ENCODE measurements around the gene KLK12.

Gene KLK12

GRCh38 chr19:51034704-51035103, at the start of gene KLK12:
KLK12 (minus strand) TSS chr19:51035002; CDS start chr19:51034621, 381 bp downstream.
- DNase-seq = no peak

DNA sequence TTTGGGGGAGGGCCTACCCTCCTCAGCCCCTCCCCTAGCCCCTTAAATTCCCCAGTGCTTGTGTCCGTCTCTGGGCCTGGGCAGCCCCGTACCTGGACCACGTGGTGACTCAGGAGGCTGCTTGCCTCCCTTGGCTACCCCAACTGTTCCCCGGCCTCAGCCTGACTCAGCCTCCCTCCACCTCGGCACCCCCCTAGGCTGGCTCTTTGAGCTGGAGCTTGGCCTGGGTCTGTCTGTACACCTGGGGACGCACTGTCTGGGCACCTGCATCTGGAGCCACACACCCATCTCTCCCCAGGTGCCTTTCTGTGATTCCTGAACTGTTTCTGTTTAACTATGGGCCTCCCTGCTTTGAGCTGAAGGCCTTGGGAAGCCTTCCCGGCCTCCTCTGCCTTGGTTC, 49.7 kb upstream of the KLK12 start:
- no peak for DNase-seq

GRCh38 chr19:51083783-51084182, 49.0 kb upstream of the KLK12 start:
- no peak for DNase-seq

- no peak for DNase-seq
These were observed 48.4 kb upstream of the KLK12 start for GRCh38 chr19:51083181-51083580.

GRCh38 chr19:51082611-51083010, 47.8 kb upstream of the KLK12 start, which contains the start of gene KLK14:
KLK14 (minus strand) TSS chr19:51082887; CDS start chr19:51082614, 273 bp downstream.
- DNase-seq = no peak

DNA sequence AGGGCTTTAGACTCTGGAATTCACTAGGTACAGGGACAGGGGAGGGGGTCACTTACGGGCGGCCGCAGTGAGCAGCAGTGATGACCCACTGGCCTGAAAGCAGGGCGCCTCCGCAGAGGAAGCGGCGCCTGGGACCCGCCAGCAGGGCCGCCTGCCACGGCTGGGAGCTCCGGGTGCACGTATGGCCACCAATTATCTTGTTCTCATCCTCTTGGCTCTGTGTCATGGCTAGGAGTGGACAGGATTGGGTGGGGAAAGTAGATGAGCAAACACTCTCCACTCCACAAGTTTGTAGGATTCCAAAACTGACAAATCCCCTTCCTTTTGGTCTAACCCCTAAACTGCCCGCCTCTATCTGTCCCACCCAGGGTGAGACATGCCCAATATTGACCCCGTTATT, 46.7 kb upstream of the KLK12 start:
- no peak for DNase-seq

DNA sequence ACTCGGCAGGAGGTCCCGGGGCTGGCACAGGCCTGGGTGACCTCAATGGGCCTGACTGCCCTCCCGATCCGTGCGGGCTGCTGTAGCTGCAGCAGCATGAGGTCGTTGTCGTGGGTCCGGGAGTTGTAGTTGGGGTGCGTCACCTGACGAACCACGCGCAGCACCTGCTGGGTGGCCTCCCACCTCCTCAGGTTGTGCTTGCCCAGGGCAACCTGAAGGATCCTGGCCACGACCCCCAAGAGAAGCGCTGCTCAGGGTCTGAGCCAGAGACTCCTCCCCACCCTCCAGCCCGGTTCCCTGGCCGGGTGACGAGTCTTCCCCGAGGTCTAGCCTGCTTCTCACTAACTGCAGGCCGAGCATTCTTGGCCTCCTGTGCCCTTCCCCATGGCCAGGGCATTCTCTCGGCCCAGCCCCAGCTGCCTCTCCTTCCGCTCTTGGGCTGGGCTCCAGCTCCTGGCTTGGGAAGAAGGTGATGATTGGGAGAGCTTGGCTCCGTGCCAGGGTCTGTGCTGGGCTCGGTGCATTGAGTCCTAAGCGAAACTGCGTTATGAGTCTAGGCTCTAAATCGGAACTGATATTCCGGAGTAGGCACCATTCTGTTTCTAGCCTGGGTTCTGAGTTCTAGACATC, 44.8 kb upstream of the KLK12 start:
- no peak for DNase-seq

GRCh38 chr19:51078731-51079130, 43.9 kb upstream of the KLK12 start:
- no peak for DNase-seq

DNA sequence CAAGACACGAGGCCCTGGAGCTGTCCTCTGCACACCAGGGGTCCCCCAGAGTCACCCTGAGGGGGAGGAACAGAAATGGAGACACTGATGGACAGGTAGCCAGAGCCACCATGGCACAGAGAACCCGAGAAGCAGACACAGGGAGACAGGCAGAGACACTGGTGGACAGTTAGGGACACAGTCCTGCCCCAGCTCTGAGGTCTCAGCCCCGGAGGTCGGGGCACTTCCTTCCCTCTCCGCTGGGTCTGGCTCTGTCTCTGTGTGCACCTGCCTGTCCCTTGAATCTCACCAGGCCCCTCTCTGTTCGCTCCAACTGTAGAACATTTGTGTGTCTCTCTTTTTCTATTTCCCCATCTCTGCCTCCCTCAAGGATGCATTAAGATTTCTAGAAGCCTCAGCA, 43.3 kb upstream of the KLK12 start:
- DNase-seq = no peak

DNA sequence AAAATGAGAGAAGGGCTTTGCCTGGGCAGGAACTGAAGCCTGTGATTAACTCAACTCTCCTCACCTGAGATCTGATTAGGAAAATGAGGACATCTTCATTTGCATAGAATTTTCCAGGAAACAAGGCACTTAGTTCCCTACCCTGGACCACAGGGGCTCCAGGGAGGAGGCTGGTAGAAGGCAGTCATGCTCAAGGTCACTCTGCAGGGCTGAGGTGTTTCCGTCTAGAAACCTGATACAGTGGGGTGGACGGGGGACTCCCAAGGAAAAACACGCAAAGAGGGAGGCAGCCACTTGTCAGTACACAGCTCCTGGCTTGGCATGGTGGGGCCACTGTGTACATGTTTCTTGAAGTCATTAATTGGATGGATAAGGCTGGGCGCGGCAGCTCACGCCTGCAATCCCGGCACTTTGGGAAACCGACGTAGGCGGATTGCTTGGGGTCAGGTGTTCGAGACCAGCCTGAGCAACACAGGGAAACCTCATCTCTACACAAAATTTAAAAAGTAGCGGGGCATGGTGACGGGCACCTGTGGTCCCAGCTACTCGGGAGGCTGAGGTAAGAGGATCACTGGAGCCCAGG, 41.9 kb upstream of the KLK12 start:
- DNase-seq = no peak

GRCh38 chr19:51075998-51076397, 41.2 kb upstream of the KLK12 start:
- DNase-seq = no peak

DNA sequence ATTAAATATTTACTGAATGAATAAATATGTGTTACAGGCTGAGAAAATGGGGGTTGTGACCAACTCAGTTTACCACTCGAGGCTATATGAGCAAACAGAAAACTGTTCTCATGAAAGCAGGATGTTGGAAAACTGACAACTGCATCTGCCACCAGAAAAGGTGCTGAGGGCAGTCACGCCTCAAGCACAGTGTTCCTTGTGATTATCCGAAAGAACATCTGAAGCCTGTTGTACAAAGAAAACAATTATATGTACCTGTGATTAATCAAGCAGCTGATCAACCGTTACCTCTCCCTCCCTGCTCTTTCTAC, 36.2 kb upstream of the KLK12 start:
- DNase-seq = no peak

- DNase-seq = no peak
These were observed 35.7 kb upstream of the KLK12 start for GRCh38 chr19:51070334-51071094.

DNA sequence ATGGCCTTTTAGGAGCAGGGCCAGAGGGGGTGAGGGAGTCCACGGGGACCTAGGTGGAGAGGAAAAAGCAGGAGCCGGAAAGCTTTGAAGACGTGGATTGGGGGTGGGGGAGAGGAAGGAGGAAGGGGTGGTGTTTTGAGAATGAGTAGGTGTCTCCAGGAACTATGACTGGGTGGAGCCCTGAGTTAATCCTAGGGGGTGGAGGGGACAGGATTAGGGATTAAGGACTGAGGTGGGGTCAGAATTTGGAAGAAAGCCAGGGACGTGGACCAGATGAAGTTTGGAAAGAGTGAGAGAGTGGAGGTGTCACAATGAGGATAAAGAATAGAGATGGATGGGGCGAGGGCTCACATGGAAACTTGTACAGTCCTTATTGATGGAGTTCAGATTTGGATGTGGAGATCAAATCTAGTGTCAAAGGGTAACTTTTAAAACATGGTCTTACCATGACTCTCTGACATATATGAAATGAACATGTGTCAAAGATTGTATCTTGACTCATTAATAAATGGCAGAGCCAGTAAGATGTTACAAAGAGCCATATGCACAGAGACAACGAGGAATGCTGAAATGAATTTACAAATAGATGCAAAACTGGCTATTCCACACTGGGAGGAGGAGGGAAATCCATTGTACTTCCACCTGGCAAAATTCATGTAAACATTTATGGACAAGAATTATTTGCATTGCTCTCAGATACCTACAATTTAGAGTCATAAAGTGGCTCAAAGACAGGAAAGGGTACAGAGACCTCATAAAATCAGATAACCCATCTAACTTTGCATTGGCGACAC, 31.8 kb upstream of the KLK12 start:
- DNase-seq = no peak

DNA sequence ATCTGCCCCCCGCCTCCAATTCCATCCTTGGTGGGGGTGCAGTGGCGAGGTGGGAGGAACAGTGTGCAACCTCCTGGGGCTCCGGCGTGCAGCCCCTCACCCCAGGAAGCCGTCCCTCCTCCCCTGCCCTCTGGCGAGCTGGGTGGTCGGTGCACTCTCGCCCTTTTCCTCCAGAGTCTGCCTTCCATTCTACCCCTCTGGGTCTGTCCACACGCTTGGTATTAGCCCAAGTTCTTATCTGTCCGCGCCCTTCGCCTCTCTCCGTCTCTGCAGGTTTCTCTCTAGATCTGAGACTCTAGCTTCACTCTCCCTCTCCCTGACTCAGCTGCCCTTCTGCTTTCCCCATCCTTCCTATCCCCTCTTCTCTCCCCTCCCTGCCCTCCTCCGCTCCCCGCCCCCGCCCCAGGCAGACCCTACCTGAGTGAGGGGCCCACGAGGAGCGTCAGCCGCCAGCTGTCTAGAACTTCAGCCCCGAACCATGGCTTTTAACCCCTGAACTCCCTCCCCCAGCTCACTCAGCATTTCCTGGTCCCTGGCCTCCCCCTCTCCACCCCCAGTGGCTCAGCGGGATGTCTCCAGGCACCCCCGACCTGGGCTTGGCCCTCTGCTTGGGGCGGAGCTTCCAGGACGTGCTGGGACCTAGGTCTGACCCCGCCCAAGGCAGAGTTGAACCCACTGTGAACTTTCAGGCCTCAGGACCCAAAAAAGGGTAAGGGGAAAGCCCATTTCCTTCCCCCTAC, 30.6 kb upstream of the KLK12 start:
- peak; percentile 11 for DNase-seq

GRCh38 chr19:51064534-51065220, 29.9 kb upstream of the KLK12 start, which contains the start of gene KLK13:
KLK13 (minus strand) TSS chr19:51065092; CDS start chr19:51065067, 25 bp downstream.
- peak; percentile 15 for DNase-seq

- DNase-seq = no peak
These were observed 28.9 kb upstream of the KLK12 start for GRCh38 chr19:51063664-51064063.

DNA sequence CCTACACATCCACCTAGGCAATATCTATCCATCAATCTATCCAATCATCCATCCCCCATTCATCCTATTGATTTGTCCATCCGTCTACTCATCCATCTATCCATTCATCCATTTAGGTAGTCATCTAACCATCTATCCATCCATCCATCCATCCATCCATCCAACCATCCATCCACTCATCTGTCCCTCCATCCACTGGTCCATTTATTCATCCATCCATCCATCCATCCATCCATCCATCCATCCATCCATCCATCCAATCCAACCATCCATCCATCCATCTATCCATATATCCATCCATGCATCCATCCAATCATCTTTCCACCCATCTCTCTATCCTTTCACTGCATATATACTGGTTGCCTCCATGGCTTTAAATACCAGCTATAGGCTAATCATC, 26.2 kb upstream of the KLK12 start:
- no peak for DNase-seq

GRCh38 chr19:51060336-51060735, 25.5 kb upstream of the KLK12 start:
- DNase-seq = no peak

DNA sequence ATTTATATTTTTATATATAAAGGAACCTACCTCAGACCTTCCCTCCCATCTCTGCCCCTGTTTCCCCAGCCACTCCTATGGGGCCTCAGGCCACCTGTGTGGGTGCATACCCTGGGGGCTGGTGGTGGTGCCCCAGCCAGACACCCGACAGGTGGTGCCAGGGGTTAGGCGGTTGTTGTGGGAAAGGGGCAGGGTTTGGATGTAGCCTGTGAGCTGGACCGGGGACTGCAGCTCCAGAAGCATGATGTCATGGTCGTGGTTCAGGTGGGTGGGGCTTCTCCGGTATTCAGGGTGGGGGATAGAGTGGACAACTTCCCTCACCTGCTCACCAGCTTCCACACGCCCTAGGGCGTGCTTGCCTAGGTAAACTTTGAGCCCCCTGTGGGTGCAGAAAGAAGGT, 24.9 kb upstream of the KLK12 start:
- DNase-seq = no peak

- DNase-seq = no peak
These were observed 21.1 kb upstream of the KLK12 start for GRCh38 chr19:51055866-51056265.

DNA sequence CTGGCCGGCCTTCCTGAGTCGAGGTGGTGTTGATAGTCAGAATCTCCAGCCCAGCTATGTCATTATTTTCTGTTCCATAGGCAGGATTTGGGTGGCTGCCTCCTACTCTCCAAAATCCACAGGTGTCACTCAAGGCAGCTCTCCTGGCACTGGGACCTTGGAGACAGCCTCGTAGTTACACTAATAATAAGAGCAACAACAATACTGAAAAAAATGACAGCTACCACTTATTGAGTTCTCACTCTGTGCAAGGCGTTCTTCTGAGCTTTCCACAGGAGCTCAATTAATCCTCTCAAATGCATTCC, 12.2 kb upstream of the KLK12 start:
- no peak for DNase-seq

All from hematopoietic multipotent progenitor cell treated with erythropoietin and hydrocortisone succinate and interleukin-3 and kit ligand, for 4 days (in vitro differentiated cells).